GM11168 (cell line): Measurements from ENCODE around the gene SYTL5.

Experiments
- in situ Hi-C: fragments of 300-500 bp; cut with MboI; formaldehyde crosslinking; loops from one replicate; pipeline ENCODE4 v1.12.0; 2022; ENCODE audit warnings: low sequenced_read_pairs; ENCODE audit not compliant: unreplicated experiment

Gene SYTL5

GRCh38 chrX:38086451-38087215, 80.3 kb downstream of the SYTL5 start:
- in situ Hi-C loops = no loop called here

- in situ Hi-C loops = no loop called here
Observed at GRCh38 chrX:38087594-38087993, 81.2 kb downstream of the SYTL5 start.

- in situ Hi-C loops = no loop called here
Observed at GRCh38 chrX:38089173-38089982, 83.0 kb downstream of the SYTL5 start.

GRCh38 chrX:38095971-38096529, 89.7 kb downstream of the SYTL5 start:
- in situ Hi-C loops = no loop called here

GRCh38 chrX:38099688-38100087, 93.3 kb downstream of the SYTL5 start:
- in situ Hi-C loops = no loop called here

GRCh38 chrX:38102240-38102639, 95.9 kb downstream of the SYTL5 start:
- in situ Hi-C loops = no loop called here

GRCh38 chrX:38102875-38103274, 96.5 kb downstream of the SYTL5 start:
- in situ Hi-C loops = no loop called here

- in situ Hi-C loops = no loop called here
Observed at GRCh38 chrX:38103857-38104812, 97.8 kb downstream of the SYTL5 start.

GRCh38 chrX:38105216-38105725, 98.9 kb downstream of the SYTL5 start:
- in situ Hi-C loops = no loop called here

GRCh38 chrX:38106991-38107655, 100.8 kb downstream of the SYTL5 start:
- in situ Hi-C loops = no loop called here

GRCh38 chrX:38108364-38108763, 102.0 kb downstream of the SYTL5 start:
- in situ Hi-C loops = no loop called here

- in situ Hi-C loops = no loop called here
Observed at GRCh38 chrX:38109042-38109898, 102.9 kb downstream of the SYTL5 start.

GRCh38 chrX:38110231-38110630, 103.9 kb downstream of the SYTL5 start:
- in situ Hi-C loops = no loop called here

GRCh38 chrX:38111196-38111595, 104.8 kb downstream of the SYTL5 start:
- in situ Hi-C loops = no loop called here

GRCh38 chrX:38112566-38112965, 106.2 kb downstream of the SYTL5 start:
- in situ Hi-C loops = no loop called here

GRCh38 chrX:38116706-38117105, 110.4 kb downstream of the SYTL5 start:
- in situ Hi-C loops = no loop called here

GRCh38 chrX:38117485-38117884, 111.1 kb downstream of the SYTL5 start:
- in situ Hi-C loops = no loop called here

- in situ Hi-C loops = no loop called here
Observed at GRCh38 chrX:38124000-38124399, 117.6 kb downstream of the SYTL5 start.

GRCh38 chrX:38126179-38126578, 119.8 kb downstream of the SYTL5 start:
- in situ Hi-C loops = no loop called here
